Measurements from ENCODE around the gene ELK4. TPM values are rescaled to one million over a fixed set of nuclear protein-coding genes. Genes with fewer than 3 reads are reported as not detected.

The ELK4 gene
- total and polyA plus RNA-seq, 2 of the 13 experiments (the other 11 are each of a cell fraction or from before 2014, with no cell fraction given) = 8.3 to 13.1 TPM

- peak; percentile 30; the same call in 1 of the 2 replicates for TF ChIP-seq ZNF646 (CRISPR knock-in tag; IDR thresholded peaks at IDR 0.05)
- no peak for TF ChIP-seq ZNF33A (CRISPR knock-in tag; IDR thresholded peaks at IDR 0.05; ENCODE audit: borderline replicate concordance)
- TF ChIP-seq ZNF24 (IDR thresholded peaks at IDR 0.05) = no peak
- TF ChIP-seq RCOR2 (CRISPR knock-in tag; IDR thresholded peaks at IDR 0.05) = no peak
- TF ChIP-seq SRSF1 (optimal IDR thresholded peaks at IDR 0.05; ENCODE audit: low read depth, low read length) = no peak
- TF ChIP-seq ZNF280D (CRISPR knock-in tag; IDR thresholded peaks at IDR 0.05) = no peak
- 0 out of 2 replicates have a peak, but pooled peaks have one; percentile 43 for TF ChIP-seq GFI1 (CRISPR knock-in tag; IDR thresholded peaks at IDR 0.05; ENCODE audit: borderline replicate concordance)
- TF ChIP-seq SSRP1 (CRISPR knock-in tag; IDR thresholded peaks at IDR 0.05) = no peak
- TF ChIP-seq TP53 (CRISPR knock-in tag; conservative IDR thresholded peaks at IDR 0.05) = no peak
- no peak for TF ChIP-seq ZSCAN9 (CRISPR knock-in tag; IDR thresholded peaks at IDR 0.05; ENCODE audit: borderline replicate concordance)
- peak; percentile 26; the same call in 1 of the 2 replicates for TF ChIP-seq ZNF710 (CRISPR knock-in tag; IDR thresholded peaks at IDR 0.05; ENCODE audit: borderline replicate concordance)
- TF ChIP-seq ZNF446 (CRISPR knock-in tag; IDR thresholded peaks at IDR 0.05) = no peak
- no peak for TF ChIP-seq USF2 (IDR thresholded peaks at IDR 0.05; ENCODE audit: low read depth, low read length)
- TF ChIP-seq USF2 (CRISPR knock-in tag; IDR thresholded peaks at IDR 0.05; ENCODE audit: borderline replicate concordance) = no peak
Observed at GRCh38 chr1:205642679-205643307, 11.0 kb upstream of the ELK4 start (continued).
